ENCODE measurements around the gene RAPGEF5.

The RAPGEF5 gene

GRCh38 chr7:22373911-22374310, 17.0 kb upstream of the RAPGEF5 start:
- POLR2A ChIA-PET = no interaction called here
- CTCF ChIA-PET = interaction anchor here (1.2 to 4.4 kb wide), 3 partner anchors 8 to 12 kb away, joined by 3 to 23 read pairs (median 4); no protein-coding TSS in a partner anchor
- no peak for TF ChIP-seq CTCF (IDR thresholded peaks at IDR 0.05; ENCODE audit: control extremely low read depth, extremely low read depth, low read depth, missing control alignments)
- no peak for DNase-seq (ENCODE audit: extremely low spot score)

GRCh38 chr7:22373388-22373787, 16.4 kb upstream of the RAPGEF5 start:
- no peak for TF ChIP-seq CTCF (IDR thresholded peaks at IDR 0.05; ENCODE audit: control extremely low read depth, extremely low read depth, low read depth, missing control alignments)
- CTCF ChIA-PET = interaction anchor here (1.2 to 4.4 kb wide), 3 partner anchors 8 to 12 kb away, joined by 3 to 23 read pairs (median 4); no protein-coding TSS in a partner anchor
- DNase-seq (ENCODE audit: extremely low spot score) = no peak
- POLR2A ChIA-PET = no interaction called here

- ChIA-PET POLR2A (no interaction called here), CTCF (interaction anchor here (1.3 to 4.4 kb wide), 3 partner anchors 10 to 263 kb away, joined by 4 to 23 read pairs (median 6); no protein-coding TSS in a partner anchor)
- TF ChIP-seq CTCF (IDR thresholded peaks at IDR 0.05; ENCODE audit: control extremely low read depth, extremely low read depth, low read depth, missing control alignments) = no peak
- DNase-seq (ENCODE audit: extremely low spot score) = no peak
These were observed 15.9 kb upstream of the RAPGEF5 start for GRCh38 chr7:22372863-22373262.

GRCh38 chr7:22371878-22372277, 14.9 kb upstream of the RAPGEF5 start:
- no peak for DNase-seq (ENCODE audit: extremely low spot score)
- ChIA-PET POLR2A (no interaction called here), CTCF (interaction anchor here (1.1 to 4.4 kb wide), 5 partner anchors 10 to 262 kb away, joined by 3 to 23 read pairs (median 4); no protein-coding TSS in a partner anchor)

GRCh38 chr7:22364900-22365299, 7.9 kb upstream of the RAPGEF5 start:
- ChIA-PET CTCF (interaction anchor here (1.1 to 4.5 kb wide), 4 partner anchors 9 to 36 kb away, joined by 3 to 18 read pairs (median 4); no protein-coding TSS in a partner anchor), POLR2A (no interaction called here)
- DNase-seq (ENCODE audit: extremely low spot score) = no peak
- no peak for TF ChIP-seq CTCF (IDR thresholded peaks at IDR 0.05; ENCODE audit: control extremely low read depth, extremely low read depth, low read depth, missing control alignments)

More at GRCh38 chr7:22371878-22372277, 14.9 kb upstream of the RAPGEF5 start:
- no peak for TF ChIP-seq CTCF (IDR thresholded peaks at IDR 0.05; ENCODE audit: control extremely low read depth, extremely low read depth, low read depth, missing control alignments)

GRCh38 chr7:22363756-22364422, 6.9 kb upstream of the RAPGEF5 start:
- DNase-seq (ENCODE audit: extremely low spot score) = no peak
- no peak for TF ChIP-seq CTCF (IDR thresholded peaks at IDR 0.05; ENCODE audit: control extremely low read depth, extremely low read depth, low read depth, missing control alignments)
- CTCF ChIA-PET = interaction anchor here (1.0 to 5.1 kb wide), 4 partner anchors 8 to 37 kb away, joined by 3 to 23 read pairs (median 11); no protein-coding TSS in a partner anchor
- POLR2A ChIA-PET = no interaction called here
